Prostate gland (tissue), 2 donors: ENCODE results near the gene FBN3.

Experiments
- POLR2A ChIP-seq: fragments of 450-650 bp; IDR thresholded peaks from one replicate; pipeline ENCODE4 v1.6.1; 2016; ENCODE audit warnings: antibody characterized with exemption, mild to moderate bottlenecking
- TF ChIP-seq, protein P1 (sequence below), 4 experiments: fragments of 200-600 bp in 2 of 4; fragments of 450-650 bp in 2 of 4; sonication (generic) in 2 of 4; IDR thresholded peaks; 1 replicate in 3 of 4; 2 replicates in 1 of 4; pipeline ENCODE4 v1.5.1; 2016 to 2019; ENCODE audit warnings: antibody characterized with exemption in 4 of 4, mild to moderate bottlenecking in 2 of 4, moderate library complexity in 2 of 4

DNA sequence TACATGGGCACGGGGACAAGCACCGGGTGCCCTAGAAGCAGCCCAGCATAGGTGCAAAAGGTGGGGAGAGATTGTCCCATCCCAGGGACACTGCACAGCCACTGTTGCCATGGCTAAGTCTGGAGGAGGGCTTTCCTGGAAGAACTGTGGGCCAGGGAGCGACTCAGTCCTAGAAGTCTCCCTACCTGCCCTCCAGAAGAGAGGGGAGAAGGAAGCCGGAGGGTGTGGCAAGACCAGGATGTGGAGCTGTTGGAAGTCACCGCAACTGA is 2.3 kb upstream of the FBN3 start:
- TF ChIP-seq POLR2A: no peak
- TF ChIP-seq, protein P1, sequence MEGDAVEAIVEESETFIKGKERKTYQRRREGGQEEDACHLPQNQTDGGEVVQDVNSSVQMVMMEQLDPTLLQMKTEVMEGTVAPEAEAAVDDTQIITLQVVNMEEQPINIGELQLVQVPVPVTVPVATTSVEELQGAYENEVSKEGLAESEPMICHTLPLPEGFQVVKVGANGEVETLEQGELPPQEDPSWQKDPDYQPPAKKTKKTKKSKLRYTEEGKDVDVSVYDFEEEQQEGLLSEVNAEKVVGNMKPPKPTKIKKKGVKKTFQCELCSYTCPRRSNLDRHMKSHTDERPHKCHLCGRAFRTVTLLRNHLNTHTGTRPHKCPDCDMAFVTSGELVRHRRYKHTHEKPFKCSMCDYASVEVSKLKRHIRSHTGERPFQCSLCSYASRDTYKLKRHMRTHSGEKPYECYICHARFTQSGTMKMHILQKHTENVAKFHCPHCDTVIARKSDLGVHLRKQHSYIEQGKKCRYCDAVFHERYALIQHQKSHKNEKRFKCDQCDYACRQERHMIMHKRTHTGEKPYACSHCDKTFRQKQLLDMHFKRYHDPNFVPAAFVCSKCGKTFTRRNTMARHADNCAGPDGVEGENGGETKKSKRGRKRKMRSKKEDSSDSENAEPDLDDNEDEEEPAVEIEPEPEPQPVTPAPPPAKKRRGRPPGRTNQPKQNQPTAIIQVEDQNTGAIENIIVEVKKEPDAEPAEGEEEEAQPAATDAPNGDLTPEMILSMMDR (IDR thresholded peaks at IDR 0.05): no peak
